GM21529 (cell line): ENCODE data around the gene OR2V1.
"Not testable (repeated sequence)": the region's sequence is repeated elsewhere in the genome, so short reads cannot be mapped to it uniquely, and the experiment has no call there.

Experiments used
- ATAC-seq: cut with Tn5 transposase; IDR thresholded peaks from one replicate; pipeline ENCODE4 v1.9.1; 2021; ENCODE audit not compliant: unreplicated experiment

OR2V1 gene

GRCh38 chr5:181160152-181160754, 29.3 kb upstream of the OR2V1 start:
- peak; percentile 38 for ATAC-seq

GRCh38 chr5:181159286-181160151, 28.6 kb upstream of the OR2V1 start:
- peak; percentile 76 for ATAC-seq

GRCh38 chr5:181158869-181159268, 27.9 kb upstream of the OR2V1 start:
- no peak for ATAC-seq

- ATAC-seq = no peak
Measured at GRCh38 chr5:181156758-181157157, 25.8 kb upstream of the OR2V1 start.

- no peak for ATAC-seq
Measured at GRCh38 chr5:181153814-181154213, 22.8 kb upstream of the OR2V1 start.

GRCh38 chr5:181152406-181152805, 21.4 kb upstream of the OR2V1 start:
- ATAC-seq = no peak

GRCh38 chr5:181151146-181151545, 20.2 kb upstream of the OR2V1 start:
- ATAC-seq = no peak

GRCh38 chr5:181149806-181150733, 19.1 kb upstream of the OR2V1 start:
- ATAC-seq = no peak

- ATAC-seq = no peak
Measured at GRCh38 chr5:181149355-181149754, 18.4 kb upstream of the OR2V1 start.

- not testable (repeated sequence) for ATAC-seq
Measured at GRCh38 chr5:181146927-181147636, 16.1 kb upstream of the OR2V1 start, which contains the start of gene OR2V2. TSS of gene OR2V2 (plus strand) at chr5:181147586. CDS start at chr5:181154943, 7,357 bp downstream.

GRCh38 chr5:181145133-181145532, 14.2 kb upstream of the OR2V1 start:
- no peak for ATAC-seq

- ATAC-seq = no peak
Measured at GRCh38 chr5:181142054-181142453, 11.1 kb upstream of the OR2V1 start.

- no peak for ATAC-seq
Measured at GRCh38 chr5:181140766-181141165, 9.8 kb upstream of the OR2V1 start.

- no peak for ATAC-seq
Measured at GRCh38 chr5:181138258-181138657, 7.3 kb upstream of the OR2V1 start.

GRCh38 chr5:181136361-181136955, 5.5 kb upstream of the OR2V1 start:
- ATAC-seq = no peak

- no peak for ATAC-seq
Measured at GRCh38 chr5:181134259-181134658, 3.3 kb upstream of the OR2V1 start.

- no peak for ATAC-seq
Measured at GRCh38 chr5:181133610-181134231, 2.8 kb upstream of the OR2V1 start.

GRCh38 chr5:181133083-181133482, 2.1 kb upstream of the OR2V1 start:
- no peak for ATAC-seq

GRCh38 chr5:181131514-181131913, 545 bp upstream of the OR2V1 start:
- no peak for ATAC-seq

GRCh38 chr5:181130081-181130480, 888 bp downstream of the OR2V1 start:
- not testable (repeated sequence) for ATAC-seq
